ENCODE results near the gene SLC35A3. TPM values are rescaled to one million over a fixed set of nuclear protein-coding genes. Genes with fewer than 3 reads are reported as not detected.
"Not testable (repeated sequence)": the region's sequence is repeated elsewhere in the genome, so short reads cannot be mapped to it uniquely, and the experiment has no call there.

Gene SLC35A3
- total RNA-seq, 4 donors from 2014 or later: 4.6 to 10.3 (median 8.2) TPM

GRCh38 chr1:99952522-99952921 is 17.3 kb upstream of the SLC35A3 start:
- ATAC-seq: no peak
- intact Hi-C loops (cut with DNase I; ENCODE audit: low total_unique reads): no loop called here
- H3K36me3 ChIP-seq: no peaks in the 10 kb centered on the region

DNA sequence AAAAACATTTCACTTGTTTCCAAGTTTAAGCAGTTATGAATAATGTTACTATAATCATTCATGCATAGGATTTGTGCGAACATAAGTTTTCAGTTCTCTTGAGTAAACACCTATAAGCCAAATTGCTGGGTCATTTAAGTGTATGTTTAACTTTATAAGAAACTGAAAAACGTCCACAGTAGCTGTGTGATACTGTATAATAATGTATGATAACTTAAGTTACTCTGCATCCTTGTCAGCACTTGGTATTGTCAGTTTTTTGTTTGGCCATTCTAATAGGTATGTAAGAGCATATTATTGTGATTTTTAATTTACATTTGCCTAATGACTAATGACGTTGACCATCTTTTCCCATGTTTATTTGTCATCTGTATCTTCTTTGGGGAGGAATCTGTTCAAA is 14.4 kb upstream of the SLC35A3 start:
- DNase-seq: no peak
- no peaks in the 10 kb centered on the region for H3K36me3 ChIP-seq
- no peaks in the 10 kb centered on the region for H3K4me1 ChIP-seq
- intact Hi-C loops (cut with DNase I; ENCODE audit: low total_unique reads): no loop called here
- H3K27ac ChIP-seq: no peak overlapping the region
- no peaks in the 10 kb centered on the region for H3K9me3 ChIP-seq
- TF ChIP-seq POLR2A (IDR thresholded peaks at IDR 0.05) (no peak), CTCF (IDR thresholded peaks at IDR 0.05 in 4 of 5, conservative IDR thresholded peaks at IDR 0.05 in 1 of 5) (no peak)
- ATAC-seq: no peak
- no peak overlapping the region for H3K4me3 ChIP-seq
- in situ Hi-C loops (cut with MboI; ENCODE audit: low sequenced_read_pairs in 4 of 4): no loop called here
- H3K27me3 ChIP-seq: no peaks in the 10 kb centered on the region

More at GRCh38 chr1:99952522-99952921, 17.3 kb upstream of the SLC35A3 start:
- H3K4me3 ChIP-seq: no peak overlapping the region
- H3K27ac ChIP-seq: no peak overlapping the region
- no peaks in the 10 kb centered on the region for H3K4me1 ChIP-seq
- in situ Hi-C loops (cut with MboI; ENCODE audit: low sequenced_read_pairs in 4 of 4): no loop called here
- no peaks in the 10 kb centered on the region for H3K27me3 ChIP-seq
- DNase-seq: no peak
- H3K9me3 ChIP-seq: no peaks in the 10 kb centered on the region
- TF ChIP-seq POLR2A (IDR thresholded peaks at IDR 0.05) (no peak), CTCF (IDR thresholded peaks at IDR 0.05 in 4 of 5, conservative IDR thresholded peaks at IDR 0.05 in 1 of 5) (no peak)

DNA sequence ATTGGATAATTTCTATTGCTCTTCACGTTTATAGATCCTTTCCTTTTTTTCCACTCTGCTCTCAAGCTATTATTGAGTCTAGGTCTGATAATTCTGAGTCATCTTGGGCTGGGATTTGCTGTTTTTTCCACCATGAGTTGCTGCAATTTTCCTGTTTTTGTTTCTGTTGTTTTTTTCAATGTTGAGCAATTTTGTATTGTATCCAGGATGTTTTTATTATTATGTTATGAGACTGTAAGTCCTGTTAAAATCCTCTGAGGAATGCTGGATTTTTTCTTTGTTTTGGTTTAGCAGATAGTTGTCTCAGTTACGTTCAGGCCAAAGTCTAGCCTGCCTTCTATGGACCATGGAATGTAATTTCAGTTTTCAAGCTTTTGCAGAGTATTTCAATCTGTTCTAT is 13.0 kb upstream of the SLC35A3 start:
- Histone ChIP-seq H3K36me3 (no peaks in the 10 kb centered on the region), H3K4me3 (no peak overlapping the region), H3K4me1 (no peaks in the 10 kb centered on the region), H3K9me3 (no peaks in the 10 kb centered on the region), H3K27ac (peak overlapping the region in 1 of 4 donors; percentile 38), H3K27me3 (no peaks in the 10 kb centered on the region)
- DNase-seq (no peak), ATAC-seq (peak; percentile 56 to 78)
- in situ Hi-C loops (cut with MboI; ENCODE audit: low sequenced_read_pairs in 4 of 4) (no loop called here), intact Hi-C loops (cut with DNase I; ENCODE audit: low total_unique reads) (no loop called here)
- no peak for TF ChIP-seq POLR2A (IDR thresholded peaks at IDR 0.05)
- TF ChIP-seq CTCF (IDR thresholded peaks at IDR 0.05 in 4 of 5, conservative IDR thresholded peaks at IDR 0.05 in 1 of 5): no peak

DNA sequence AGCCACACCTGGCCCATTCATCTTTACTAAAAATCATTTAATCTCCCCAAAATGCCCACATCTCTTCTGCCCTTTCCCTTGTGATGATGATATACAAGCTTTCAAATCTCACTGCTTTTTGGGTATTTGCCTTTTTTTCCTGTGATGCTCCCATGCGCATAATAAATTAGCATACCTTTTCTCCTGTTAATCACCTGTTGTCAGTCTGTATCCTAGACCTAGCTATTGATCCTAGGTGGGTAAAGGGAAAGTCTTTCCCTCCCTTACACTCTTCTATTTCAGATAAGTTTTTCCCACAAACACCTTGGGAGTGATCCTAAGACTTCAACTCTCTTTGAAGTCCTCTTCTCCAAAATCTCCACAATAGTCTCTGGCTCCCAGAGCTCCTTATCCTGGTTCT is 12.0 kb upstream of the SLC35A3 start:
- H3K27ac ChIP-seq: no peak overlapping the region
- DNase-seq (no peak), ATAC-seq (no peak)
- H3K27me3 ChIP-seq: no peaks in the 10 kb centered on the region
- TF ChIP-seq CTCF (IDR thresholded peaks at IDR 0.05 in 4 of 5, conservative IDR thresholded peaks at IDR 0.05 in 1 of 5): no peak
- TF ChIP-seq POLR2A (IDR thresholded peaks at IDR 0.05): no peak
- no peak overlapping the region for H3K4me3 ChIP-seq
- H3K4me1 ChIP-seq: no peaks in the 10 kb centered on the region
- no peaks in the 10 kb centered on the region for H3K36me3 ChIP-seq
- intact Hi-C loops (cut with DNase I; ENCODE audit: low total_unique reads): no loop called here
- in situ Hi-C loops (cut with MboI; ENCODE audit: low sequenced_read_pairs in 4 of 4): no loop called here
- H3K9me3 ChIP-seq: no peaks in the 10 kb centered on the region

GRCh38 chr1:99959189-99959705 is 10.5 kb upstream of the SLC35A3 start:
- ATAC-seq; intact Hi-C loops (cut with DNase I; ENCODE audit: low total_unique reads): not testable (repeated sequence)

DNA sequence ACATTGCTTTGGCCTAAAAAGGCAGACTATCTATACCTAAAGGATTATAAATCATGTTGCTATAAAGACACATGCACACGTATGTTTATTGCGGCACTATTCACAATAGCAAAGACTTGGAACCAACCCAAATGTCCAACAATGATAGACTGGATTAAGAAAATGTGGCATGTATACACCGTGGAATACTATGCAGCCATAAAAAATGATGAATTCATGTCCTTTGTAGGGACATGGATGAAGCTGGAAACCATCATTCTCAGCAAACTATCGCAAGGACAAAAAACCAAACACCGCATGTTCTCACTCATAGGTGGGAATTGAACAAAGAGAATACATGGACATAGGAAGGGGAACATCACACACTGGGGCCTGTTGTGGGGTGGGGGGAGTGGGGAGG is 9.5 kb upstream of the SLC35A3 start:
- H3K27ac ChIP-seq; DNase-seq; ATAC-seq; H3K27me3 ChIP-seq; H3K36me3 ChIP-seq; H3K4me1 ChIP-seq; H3K9me3 ChIP-seq; H3K4me3 ChIP-seq; in situ Hi-C loops (cut with MboI; ENCODE audit: low sequenced_read_pairs in 4 of 4): not testable (repeated sequence)
- intact Hi-C loops (cut with DNase I; ENCODE audit: low total_unique reads): loop anchor here (10.0 kb wide), 1 partner anchor 155 kb away; no protein-coding TSS in a partner anchor

More at GRCh38 chr1:99959189-99959705, 10.5 kb upstream of the SLC35A3 start:
- H3K9me3 ChIP-seq; H3K27me3 ChIP-seq; DNase-seq; H3K4me1 ChIP-seq; in situ Hi-C loops (cut with MboI; ENCODE audit: low sequenced_read_pairs in 4 of 4); H3K36me3 ChIP-seq; H3K27ac ChIP-seq; H3K4me3 ChIP-seq: not testable (repeated sequence)

Measured in gastrocnemius medialis (tissue), 4 donors.